ENCODE measurements around the gene DCHS1.

DNA sequence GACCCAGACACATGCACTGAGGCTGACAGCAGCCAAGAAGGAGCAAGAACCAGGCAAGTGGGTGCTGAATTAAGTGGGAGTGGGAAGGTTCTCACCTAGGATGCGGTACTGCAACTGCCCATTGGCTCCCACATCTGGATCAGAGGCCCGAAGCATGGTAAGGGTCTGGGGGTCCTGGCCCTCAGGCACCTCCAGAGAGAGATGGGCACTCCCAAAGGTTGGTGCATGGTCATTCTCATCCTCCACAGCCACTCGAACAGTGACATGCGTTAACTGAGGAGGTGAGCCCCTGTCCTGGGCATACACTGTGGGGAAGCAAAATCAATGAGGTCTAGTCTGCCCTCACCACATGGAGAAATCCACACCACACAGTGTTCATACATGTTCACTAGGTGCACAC is 27.1 kb downstream of the DCHS1 start:
- TF ChIP-seq, protein P1, sequence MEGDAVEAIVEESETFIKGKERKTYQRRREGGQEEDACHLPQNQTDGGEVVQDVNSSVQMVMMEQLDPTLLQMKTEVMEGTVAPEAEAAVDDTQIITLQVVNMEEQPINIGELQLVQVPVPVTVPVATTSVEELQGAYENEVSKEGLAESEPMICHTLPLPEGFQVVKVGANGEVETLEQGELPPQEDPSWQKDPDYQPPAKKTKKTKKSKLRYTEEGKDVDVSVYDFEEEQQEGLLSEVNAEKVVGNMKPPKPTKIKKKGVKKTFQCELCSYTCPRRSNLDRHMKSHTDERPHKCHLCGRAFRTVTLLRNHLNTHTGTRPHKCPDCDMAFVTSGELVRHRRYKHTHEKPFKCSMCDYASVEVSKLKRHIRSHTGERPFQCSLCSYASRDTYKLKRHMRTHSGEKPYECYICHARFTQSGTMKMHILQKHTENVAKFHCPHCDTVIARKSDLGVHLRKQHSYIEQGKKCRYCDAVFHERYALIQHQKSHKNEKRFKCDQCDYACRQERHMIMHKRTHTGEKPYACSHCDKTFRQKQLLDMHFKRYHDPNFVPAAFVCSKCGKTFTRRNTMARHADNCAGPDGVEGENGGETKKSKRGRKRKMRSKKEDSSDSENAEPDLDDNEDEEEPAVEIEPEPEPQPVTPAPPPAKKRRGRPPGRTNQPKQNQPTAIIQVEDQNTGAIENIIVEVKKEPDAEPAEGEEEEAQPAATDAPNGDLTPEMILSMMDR (IDR thresholded peaks at IDR 0.05; ENCODE audit: low read depth, low read length): no peak
- TF ChIP-seq EZH2phosphoT487 (IDR thresholded peaks at IDR 0.05; ENCODE audit: low read depth): no peak
